K562 (cell line): ENCODE measurements around the gene LPGAT1. TPM values are rescaled to one million over a fixed set of nuclear protein-coding genes. Genes with fewer than 3 reads are reported as not detected.

Experiments used
- CBX3 ChIP-seq, 2 experiments: IDR thresholded peaks; 1 replicate in 1 of 2; 2 replicates in 1 of 2; pipeline ENCODE4 v1.6.1; 2012; ENCODE audit warnings: inconsistent platforms in 2 of 2, low read length in 2 of 2, borderline replicate concordance in 1 of 2, control low read depth in 1 of 2
- CBX5 ChIP-seq: IDR thresholded peaks from 2 replicates; pipeline ENCODE4 v1.6.1; 2014; ENCODE audit warnings: low read depth, borderline replicate concordance
- EP300 ChIP-seq: IDR thresholded peaks from 2 replicates; pipeline ENCODE4 v1.6.1; 2012; ENCODE audit warnings: low read length, improper control_type of control experiment
- FOXP1 ChIP-seq: sonication (generic); formaldehyde crosslinking; IDR thresholded peaks from 2 replicates; pipeline ENCODE4 v1.8.0; 2022; ENCODE audit warnings: mild to moderate bottlenecking, missing genetic modification reagents
- polyA plus RNA-seq, 8 experiments: library from polyadenylated mRNA; depleted of rRNA in 4 of 8; stranded (reverse) in 5 of 8; unstranded in 3 of 8; fragments of >200 nt; fragmentation: Nextera tagmentation in 2 of 8; fragmentation: Illumina TruSeq in 1 of 8; extraction: Ambion mirVana in 2 of 8; extraction: Trizol in 1 of 8; gene quantifications; 2 replicates each; pipeline versions ENCODE4 v1.2.1 to v1.2.3, GENCODE V29; 2011 to 2014; ENCODE audit warnings: inconsistent platforms in 1 of 8, missing spikeins in 1 of 8
- total RNA-seq, 7 experiments: library from RNA; depleted of rRNA in 6 of 7; stranded (reverse); fragments of >200 nt in 6 of 7; fragmentation: Illumina TruSeq in 2 of 7; extraction: Trizol in 2 of 7; gene quantifications; 2 replicates each; pipeline versions ENCODE4 v1.2.1 to v1.2.3, GENCODE V29; 2011 to 2021; ENCODE audit warnings: low replicate concordance in 1 of 7
- TF ChIP-seq, protein P1 (sequence below), 2 experiments: fragments of 450-650 bp; IDR thresholded peaks; 2 replicates each; pipeline ENCODE4 v1.6.1; 2018; ENCODE audit warnings: mild to moderate bottlenecking in 2 of 2, low read depth in 1 of 2; ENCODE audit not compliant: partially characterized antibody in 2 of 2
- TF ChIP-seq, protein P2 (sequence below): fragments of 450-650 bp; IDR thresholded peaks from 2 replicates; pipeline ENCODE4 v1.6.1; 2017; ENCODE audit warnings: antibody characterized with exemption, mild to moderate bottlenecking
- TF ChIP-seq, protein P3 (sequence below): fragments of 150-350 bp; conservative IDR thresholded peaks from 2 replicates; pipeline ENCODE4 v1.6.1; 2014; ENCODE audit warnings: low read length
- TF ChIP-seq, protein P4 (sequence below): IDR thresholded peaks from 2 replicates; pipeline ENCODE4 v1.6.1; 2011; ENCODE audit not compliant: insufficient read length; ENCODE audit errors: extremely low read depth
- TF ChIP-seq, protein P5 (sequence below): sonication (generic); formaldehyde crosslinking; IDR thresholded peaks from 2 replicates; pipeline ENCODE4 v1.8.1; 2022; ENCODE audit warnings: missing genetic modification reagents
- TF ChIP-seq, protein P6 (sequence below): fragments of 450-650 bp; formaldehyde crosslinking; conservative IDR thresholded peaks from 2 replicates; pipeline ENCODE4 v1.4.0; 2022; ENCODE audit warnings: mild to moderate bottlenecking, missing genetic modification characterization

LPGAT1 gene
- total and polyA plus RNA-seq, 9 of the 15 experiments (the other 6 are each of a cell fraction or from before 2014, with no cell fraction given), result 5.7 to 31.4 (median 16.3) TPM

DNA sequence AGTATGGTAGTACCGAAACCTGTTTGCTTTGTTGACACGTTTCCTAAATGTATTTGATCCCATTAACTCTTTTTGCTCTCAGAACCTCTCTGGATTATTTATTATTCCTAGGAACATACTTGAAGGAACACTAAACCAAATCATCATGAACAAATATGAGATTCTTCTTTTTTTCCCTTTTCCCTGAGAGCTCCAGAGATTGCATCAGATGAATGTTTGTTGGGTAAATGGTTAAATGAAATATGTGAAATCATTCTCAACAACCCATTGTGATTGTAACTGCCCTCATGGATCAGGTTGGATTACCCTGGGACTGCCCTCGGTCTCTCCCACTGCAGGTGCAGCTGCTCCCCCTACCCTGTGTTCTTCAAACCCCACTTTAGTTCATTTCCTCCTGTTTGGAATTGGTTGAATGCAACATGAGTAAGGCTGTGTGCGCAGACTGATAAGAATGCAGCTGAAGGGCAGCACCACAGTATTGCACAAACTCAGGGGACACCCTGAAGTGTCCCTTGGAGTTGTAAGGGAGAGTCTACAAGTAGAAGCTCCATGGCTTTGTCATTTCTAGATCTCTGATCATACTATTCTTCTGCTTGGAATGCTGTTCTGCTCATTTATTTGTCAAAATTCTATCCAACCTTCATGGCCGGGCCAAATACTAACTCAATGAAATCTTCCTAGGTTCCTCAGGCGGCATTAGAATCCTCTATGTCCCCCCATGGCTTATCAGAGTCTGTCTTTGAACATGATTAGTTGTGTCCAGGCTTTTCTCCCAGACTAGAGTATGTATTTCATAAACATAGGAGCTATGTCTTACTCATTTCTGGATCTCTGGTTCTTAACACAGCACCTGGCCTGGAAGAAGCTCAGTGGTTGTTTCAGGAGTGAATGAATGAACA is 108.0 kb downstream of the LPGAT1 start (continued):
- TF ChIP-seq, protein P1, sequence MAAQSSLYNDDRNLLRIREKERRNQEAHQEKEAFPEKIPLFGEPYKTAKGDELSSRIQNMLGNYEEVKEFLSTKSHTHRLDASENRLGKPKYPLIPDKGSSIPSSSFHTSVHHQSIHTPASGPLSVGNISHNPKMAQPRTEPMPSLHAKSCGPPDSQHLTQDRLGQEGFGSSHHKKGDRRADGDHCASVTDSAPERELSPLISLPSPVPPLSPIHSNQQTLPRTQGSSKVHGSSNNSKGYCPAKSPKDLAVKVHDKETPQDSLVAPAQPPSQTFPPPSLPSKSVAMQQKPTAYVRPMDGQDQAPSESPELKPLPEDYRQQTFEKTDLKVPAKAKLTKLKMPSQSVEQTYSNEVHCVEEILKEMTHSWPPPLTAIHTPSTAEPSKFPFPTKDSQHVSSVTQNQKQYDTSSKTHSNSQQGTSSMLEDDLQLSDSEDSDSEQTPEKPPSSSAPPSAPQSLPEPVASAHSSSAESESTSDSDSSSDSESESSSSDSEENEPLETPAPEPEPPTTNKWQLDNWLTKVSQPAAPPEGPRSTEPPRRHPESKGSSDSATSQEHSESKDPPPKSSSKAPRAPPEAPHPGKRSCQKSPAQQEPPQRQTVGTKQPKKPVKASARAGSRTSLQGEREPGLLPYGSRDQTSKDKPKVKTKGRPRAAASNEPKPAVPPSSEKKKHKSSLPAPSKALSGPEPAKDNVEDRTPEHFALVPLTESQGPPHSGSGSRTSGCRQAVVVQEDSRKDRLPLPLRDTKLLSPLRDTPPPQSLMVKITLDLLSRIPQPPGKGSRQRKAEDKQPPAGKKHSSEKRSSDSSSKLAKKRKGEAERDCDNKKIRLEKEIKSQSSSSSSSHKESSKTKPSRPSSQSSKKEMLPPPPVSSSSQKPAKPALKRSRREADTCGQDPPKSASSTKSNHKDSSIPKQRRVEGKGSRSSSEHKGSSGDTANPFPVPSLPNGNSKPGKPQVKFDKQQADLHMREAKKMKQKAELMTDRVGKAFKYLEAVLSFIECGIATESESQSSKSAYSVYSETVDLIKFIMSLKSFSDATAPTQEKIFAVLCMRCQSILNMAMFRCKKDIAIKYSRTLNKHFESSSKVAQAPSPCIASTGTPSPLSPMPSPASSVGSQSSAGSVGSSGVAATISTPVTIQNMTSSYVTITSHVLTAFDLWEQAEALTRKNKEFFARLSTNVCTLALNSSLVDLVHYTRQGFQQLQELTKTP (IDR thresholded peaks at IDR 0.05; ENCODE audit: low read depth in 1 of 2, partially characterized antibody in 2 of 2), result peak in 1 of 2 experiments; percentile 77
- TF ChIP-seq, protein P2, sequence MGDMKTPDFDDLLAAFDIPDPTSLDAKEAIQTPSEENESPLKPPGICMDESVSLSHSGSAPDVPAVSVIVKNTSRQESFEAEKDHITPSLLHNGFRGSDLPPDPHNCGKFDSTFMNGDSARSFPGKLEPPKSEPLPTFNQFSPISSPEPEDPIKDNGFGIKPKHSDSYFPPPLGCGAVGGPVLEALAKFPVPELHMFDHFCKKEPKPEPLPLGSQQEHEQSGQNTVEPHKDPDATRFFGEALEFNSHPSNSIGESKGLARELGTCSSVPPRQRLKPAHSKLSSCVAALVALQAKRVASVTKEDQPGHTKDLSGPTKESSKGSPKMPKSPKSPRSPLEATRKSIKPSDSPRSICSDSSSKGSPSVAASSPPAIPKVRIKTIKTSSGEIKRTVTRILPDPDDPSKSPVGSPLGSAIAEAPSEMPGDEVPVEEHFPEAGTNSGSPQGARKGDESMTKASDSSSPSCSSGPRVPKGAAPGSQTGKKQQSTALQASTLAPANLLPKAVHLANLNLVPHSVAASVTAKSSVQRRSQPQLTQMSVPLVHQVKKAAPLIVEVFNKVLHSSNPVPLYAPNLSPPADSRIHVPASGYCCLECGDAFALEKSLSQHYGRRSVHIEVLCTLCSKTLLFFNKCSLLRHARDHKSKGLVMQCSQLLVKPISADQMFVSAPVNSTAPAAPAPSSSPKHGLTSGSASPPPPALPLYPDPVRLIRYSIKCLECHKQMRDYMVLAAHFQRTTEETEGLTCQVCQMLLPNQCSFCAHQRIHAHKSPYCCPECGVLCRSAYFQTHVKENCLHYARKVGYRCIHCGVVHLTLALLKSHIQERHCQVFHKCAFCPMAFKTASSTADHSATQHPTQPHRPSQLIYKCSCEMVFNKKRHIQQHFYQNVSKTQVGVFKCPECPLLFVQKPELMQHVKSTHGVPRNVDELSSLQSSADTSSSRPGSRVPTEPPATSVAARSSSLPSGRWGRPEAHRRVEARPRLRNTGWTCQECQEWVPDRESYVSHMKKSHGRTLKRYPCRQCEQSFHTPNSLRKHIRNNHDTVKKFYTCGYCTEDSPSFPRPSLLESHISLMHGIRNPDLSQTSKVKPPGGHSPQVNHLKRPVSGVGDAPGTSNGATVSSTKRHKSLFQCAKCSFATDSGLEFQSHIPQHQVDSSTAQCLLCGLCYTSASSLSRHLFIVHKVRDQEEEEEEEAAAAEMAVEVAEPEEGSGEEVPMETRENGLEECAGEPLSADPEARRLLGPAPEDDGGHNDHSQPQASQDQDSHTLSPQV, result no peak
- TF ChIP-seq CBX5, result no peak
- TF ChIP-seq, protein P3, sequence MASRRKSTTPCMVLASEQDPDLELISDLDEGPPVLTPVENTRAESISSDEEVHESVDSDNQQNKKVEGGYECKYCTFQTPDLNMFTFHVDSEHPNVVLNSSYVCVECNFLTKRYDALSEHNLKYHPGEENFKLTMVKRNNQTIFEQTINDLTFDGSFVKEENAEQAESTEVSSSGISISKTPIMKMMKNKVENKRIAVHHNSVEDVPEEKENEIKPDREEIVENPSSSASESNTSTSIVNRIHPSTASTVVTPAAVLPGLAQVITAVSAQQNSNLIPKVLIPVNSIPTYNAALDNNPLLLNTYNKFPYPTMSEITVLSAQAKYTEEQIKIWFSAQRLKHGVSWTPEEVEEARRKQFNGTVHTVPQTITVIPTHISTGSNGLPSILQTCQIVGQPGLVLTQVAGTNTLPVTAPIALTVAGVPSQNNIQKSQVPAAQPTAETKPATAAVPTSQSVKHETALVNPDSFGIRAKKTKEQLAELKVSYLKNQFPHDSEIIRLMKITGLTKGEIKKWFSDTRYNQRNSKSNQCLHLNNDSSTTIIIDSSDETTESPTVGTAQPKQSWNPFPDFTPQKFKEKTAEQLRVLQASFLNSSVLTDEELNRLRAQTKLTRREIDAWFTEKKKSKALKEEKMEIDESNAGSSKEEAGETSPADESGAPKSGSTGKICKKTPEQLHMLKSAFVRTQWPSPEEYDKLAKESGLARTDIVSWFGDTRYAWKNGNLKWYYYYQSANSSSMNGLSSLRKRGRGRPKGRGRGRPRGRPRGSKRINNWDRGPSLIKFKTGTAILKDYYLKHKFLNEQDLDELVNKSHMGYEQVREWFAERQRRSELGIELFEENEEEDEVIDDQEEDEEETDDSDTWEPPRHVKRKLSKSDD, result 0 out of 2 replicates have a peak, but pooled peaks have one; percentile 24
- peak; percentile 84 for TF ChIP-seq EP300
- TF ChIP-seq, protein P4, sequence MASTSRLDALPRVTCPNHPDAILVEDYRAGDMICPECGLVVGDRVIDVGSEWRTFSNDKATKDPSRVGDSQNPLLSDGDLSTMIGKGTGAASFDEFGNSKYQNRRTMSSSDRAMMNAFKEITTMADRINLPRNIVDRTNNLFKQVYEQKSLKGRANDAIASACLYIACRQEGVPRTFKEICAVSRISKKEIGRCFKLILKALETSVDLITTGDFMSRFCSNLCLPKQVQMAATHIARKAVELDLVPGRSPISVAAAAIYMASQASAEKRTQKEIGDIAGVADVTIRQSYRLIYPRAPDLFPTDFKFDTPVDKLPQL, result no peak
- TF ChIP-seq FOXP1 (CRISPR knock-in tag), result no peak
- TF ChIP-seq, protein P5, sequence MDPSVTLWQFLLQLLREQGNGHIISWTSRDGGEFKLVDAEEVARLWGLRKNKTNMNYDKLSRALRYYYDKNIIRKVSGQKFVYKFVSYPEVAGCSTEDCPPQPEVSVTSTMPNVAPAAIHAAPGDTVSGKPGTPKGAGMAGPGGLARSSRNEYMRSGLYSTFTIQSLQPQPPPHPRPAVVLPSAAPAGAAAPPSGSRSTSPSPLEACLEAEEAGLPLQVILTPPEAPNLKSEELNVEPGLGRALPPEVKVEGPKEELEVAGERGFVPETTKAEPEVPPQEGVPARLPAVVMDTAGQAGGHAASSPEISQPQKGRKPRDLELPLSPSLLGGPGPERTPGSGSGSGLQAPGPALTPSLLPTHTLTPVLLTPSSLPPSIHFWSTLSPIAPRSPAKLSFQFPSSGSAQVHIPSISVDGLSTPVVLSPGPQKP (CRISPR knock-in tag), result no peak
- peak in 1 of 2 experiments; percentile 86; a peak in 2 of 3 replicates for TF ChIP-seq CBX3 (IDR thresholded peaks at IDR 0.05; ENCODE audit: borderline replicate concordance in 1 of 2, low read length in 2 of 2)
- TF ChIP-seq, protein P6, sequence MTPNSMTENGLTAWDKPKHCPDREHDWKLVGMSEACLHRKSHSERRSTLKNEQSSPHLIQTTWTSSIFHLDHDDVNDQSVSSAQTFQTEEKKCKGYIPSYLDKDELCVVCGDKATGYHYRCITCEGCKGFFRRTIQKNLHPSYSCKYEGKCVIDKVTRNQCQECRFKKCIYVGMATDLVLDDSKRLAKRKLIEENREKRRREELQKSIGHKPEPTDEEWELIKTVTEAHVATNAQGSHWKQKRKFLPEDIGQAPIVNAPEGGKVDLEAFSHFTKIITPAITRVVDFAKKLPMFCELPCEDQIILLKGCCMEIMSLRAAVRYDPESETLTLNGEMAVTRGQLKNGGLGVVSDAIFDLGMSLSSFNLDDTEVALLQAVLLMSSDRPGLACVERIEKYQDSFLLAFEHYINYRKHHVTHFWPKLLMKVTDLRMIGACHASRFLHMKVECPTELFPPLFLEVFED (CRISPR knock-in tag), result no peak
